GM21515 (cell line): Measurements from ENCODE around the gene GAB3.

Experiments
- ATAC-seq: cut with Tn5 transposase; IDR thresholded peaks from one replicate; pipeline ENCODE4 v1.9.1; 2021; ENCODE audit not compliant: unreplicated experiment

GAB3 gene

GRCh38 chrX:154751669-154752271 is 893 bp upstream of the GAB3 start:
- ATAC-seq, result no peak

GRCh38 chrX:154751203-154751668 is 359 bp upstream of the GAB3 start:
- ATAC-seq, result peak; percentile 11

GRCh38 chrX:154749856-154750255 is 1.0 kb downstream of the GAB3 start:
- no peak for ATAC-seq

GRCh38 chrX:154748712-154749339 is 2.1 kb downstream of the GAB3 start:
- ATAC-seq, result peak; percentile 57

- ATAC-seq, result no peak
These were observed 8.3 kb downstream of the GAB3 start for GRCh38 chrX:154742613-154743012.

GRCh38 chrX:154739952-154740465 is 10.9 kb downstream of the GAB3 start:
- ATAC-seq, result no peak

GRCh38 chrX:154738011-154738738 is 12.7 kb downstream of the GAB3 start:
- no peak for ATAC-seq

- ATAC-seq, result no peak
These were observed 13.7 kb downstream of the GAB3 start for GRCh38 chrX:154737136-154737535.

- ATAC-seq, result no peak
These were observed 15.0 kb downstream of the GAB3 start for GRCh38 chrX:154735695-154736393.

GRCh38 chrX:154734061-154734781 is 16.7 kb downstream of the GAB3 start:
- ATAC-seq, result no peak

GRCh38 chrX:154733066-154733425 is 17.8 kb downstream of the GAB3 start:
- no peak for ATAC-seq

GRCh38 chrX:154732421-154733065 is 18.3 kb downstream of the GAB3 start:
- no peak for ATAC-seq

- ATAC-seq, result no peak
These were observed 19.0 kb downstream of the GAB3 start for GRCh38 chrX:154731881-154732280.

GRCh38 chrX:154731184-154731583 is 19.7 kb downstream of the GAB3 start:
- no peak for ATAC-seq

GRCh38 chrX:154730253-154730891 is 20.5 kb downstream of the GAB3 start:
- no peak for ATAC-seq

- ATAC-seq, result no peak
These were observed 21.4 kb downstream of the GAB3 start for GRCh38 chrX:154729439-154729838.

- ATAC-seq, result no peak
These were observed 22.3 kb downstream of the GAB3 start for GRCh38 chrX:154728431-154729190.

GRCh38 chrX:154727871-154728270 is 23.0 kb downstream of the GAB3 start:
- no peak for ATAC-seq

- no peak for ATAC-seq
These were observed 23.5 kb downstream of the GAB3 start for GRCh38 chrX:154727418-154727817.
